ENCODE results near the gene CCDC186.
"Not testable (repeated sequence)": the region's sequence is repeated elsewhere in the genome, so short reads cannot be mapped to it uniquely, and the experiment has no call there.

The CCDC186 gene

GRCh38 chr10:114176511-114176910 is 2.5 kb upstream of the CCDC186 start:
- no peak for DNase-seq
- intact Hi-C loops (cut with DNase I), result no loop called here

GRCh38 chr10:114175667-114176066 is 1.7 kb upstream of the CCDC186 start:
- intact Hi-C loops (cut with DNase I), result no loop called here
- no peak for DNase-seq

GRCh38 chr10:114174695-114175188 is 739 bp upstream of the CCDC186 start:
- DNase-seq, result peak in 39 of 42 donors; percentile 5 to 66 (median 36)
- intact Hi-C loops (cut with DNase I), result no loop called here

- DNase-seq, result peak in 7 of 42 donors; percentile 5 to 48 (median 34)
These were observed 441 bp downstream of the CCDC186 start for GRCh38 chr10:114173603-114173920.

GRCh38 chr10:114172776-114173602 is 1.0 kb downstream of the CCDC186 start:
- intact Hi-C loops (cut with DNase I), result no loop called here
- no peak for DNase-seq

More at GRCh38 chr10:114173603-114173920, 441 bp downstream of the CCDC186 start:
- intact Hi-C loops (cut with DNase I), result no loop called here

GRCh38 chr10:114172216-114172615 is 1.8 kb downstream of the CCDC186 start:
- intact Hi-C loops (cut with DNase I), result no loop called here
- DNase-seq, result no peak

GRCh38 chr10:114168450-114169009 is 5.5 kb downstream of the CCDC186 start:
- intact Hi-C loops (cut with DNase I), result no loop called here
- DNase-seq, result no peak

- intact Hi-C loops (cut with DNase I), result no loop called here
- DNase-seq, result no peak
These were observed 6.0 kb downstream of the CCDC186 start for GRCh38 chr10:114167985-114168384.

- intact Hi-C loops (cut with DNase I), result no loop called here
These were observed 7.5 kb downstream of the CCDC186 start for GRCh38 chr10:114166494-114166893.

GRCh38 chr10:114166043-114166442 is 8.0 kb downstream of the CCDC186 start:
- DNase-seq, result no peak
- intact Hi-C loops (cut with DNase I), result no loop called here

More at GRCh38 chr10:114166494-114166893, 7.5 kb downstream of the CCDC186 start:
- no peak for DNase-seq

- intact Hi-C loops (cut with DNase I), result no loop called here
These were observed 10.9 kb downstream of the CCDC186 start for GRCh38 chr10:114163062-114163461.

GRCh38 chr10:114157912-114158311 is 16.1 kb downstream of the CCDC186 start:
- DNase-seq, result no peak
- intact Hi-C loops (cut with DNase I), result no loop called here

More at GRCh38 chr10:114163062-114163461, 10.9 kb downstream of the CCDC186 start:
- no peak for DNase-seq

- DNase-seq, result no peak
These were observed 22.1 kb downstream of the CCDC186 start for GRCh38 chr10:114151892-114152291.

GRCh38 chr10:114151486-114151885 is 22.5 kb downstream of the CCDC186 start:
- no peak for DNase-seq
- intact Hi-C loops (cut with DNase I), result no loop called here

More at GRCh38 chr10:114151892-114152291, 22.1 kb downstream of the CCDC186 start:
- intact Hi-C loops (cut with DNase I), result no loop called here

- DNase-seq; intact Hi-C loops (cut with DNase I): not testable (repeated sequence)
These were observed 24.5 kb downstream of the CCDC186 start for GRCh38 chr10:114149476-114149875.

- no peak for DNase-seq
- intact Hi-C loops (cut with DNase I), result no loop called here
These were observed 30.8 kb downstream of the CCDC186 start for GRCh38 chr10:114143160-114143559.

GRCh38 chr10:114142018-114142417 is 32.0 kb downstream of the CCDC186 start:
- no peak for DNase-seq
- intact Hi-C loops (cut with DNase I), result no loop called here

GRCh38 chr10:114140827-114141226 is 33.2 kb downstream of the CCDC186 start:
- intact Hi-C loops (cut with DNase I), result not testable (repeated sequence)

GRCh38 chr10:114140036-114140435 is 34.0 kb downstream of the CCDC186 start:
- no peak for DNase-seq
- intact Hi-C loops (cut with DNase I), result no loop called here

More at GRCh38 chr10:114140827-114141226, 33.2 kb downstream of the CCDC186 start:
- DNase-seq, result not testable (repeated sequence)

- no peak for DNase-seq
- intact Hi-C loops (cut with DNase I), result no loop called here
These were observed 35.4 kb downstream of the CCDC186 start for GRCh38 chr10:114138581-114138980.
